Glutamatergic neuron (in vitro differentiated cells): ENCODE measurements around the gene SNX24. TPM values are rescaled to one million over a fixed set of nuclear protein-coding genes. Genes with fewer than 3 reads are reported as not detected.
A peak's percentile ranks its signal among the peaks of the same experiment; 100 is the strongest.

Experiments used
- DNase-seq: peaks from one replicate; pipeline ENCODE4 v3.0.0; 2022
- H3K27ac Mint-ChIP-seq: one replicate; pipeline ENCODE4 v1.8.0; 2020; ENCODE audit warnings: mild to moderate bottlenecking, mixed read lengths, inconsistent platforms; ENCODE audit not compliant: unreplicated experiment
- H3K27me3 Mint-ChIP-seq: one replicate; pipeline ENCODE4 v1.8.0; 2020; ENCODE audit warnings: mild to moderate bottlenecking, moderate library complexity, mixed read lengths, inconsistent platforms; ENCODE audit not compliant: unreplicated experiment
- H3K36me3 Mint-ChIP-seq: one replicate; pipeline ENCODE4 v1.8.0; 2020; ENCODE audit warnings: mild to moderate bottlenecking, mixed read lengths, inconsistent platforms; ENCODE audit not compliant: unreplicated experiment
- H3K4me1 Mint-ChIP-seq: one replicate; pipeline ENCODE4 v1.8.0; 2020; ENCODE audit warnings: mild to moderate bottlenecking, low read depth, mixed read lengths, inconsistent platforms; ENCODE audit not compliant: unreplicated experiment
- H3K4me3 Mint-ChIP-seq: one replicate; pipeline ENCODE4 v1.8.0; 2020; ENCODE audit warnings: mild to moderate bottlenecking, mixed read lengths, inconsistent platforms; ENCODE audit not compliant: unreplicated experiment
- H3K9me3 Mint-ChIP-seq: one replicate; pipeline ENCODE4 v1.8.0; 2020; ENCODE audit warnings: mild to moderate bottlenecking, moderate library complexity, mixed read lengths, inconsistent platforms; ENCODE audit not compliant: unreplicated experiment
- CTCF ChIP-seq: fragments of 200-600 bp; sonication (generic); IDR thresholded peaks from one replicate; pipeline ENCODE4 v1.5.0; 2021; ENCODE audit not compliant: partially characterized antibody, unreplicated experiment
- total RNA-seq: library from RNA; stranded (reverse); fragmentation: NEBNext Ultra II Directional; extraction: Animal tissue kit (Norgen Biotek cat#: 25700); gene quantifications from one replicate; pipeline ENCODE4 v1.2.1, GENCODE V29; 2021; ENCODE audit not compliant: unreplicated experiment

SNX24 gene
- total RNA-seq, 1 donor from 2014 or later: 21.8 TPM

- H3K4me3 Mint-ChIP-seq: peak overlapping the region; percentile 83
- no peak for TF ChIP-seq CTCF
- H3K36me3 Mint-ChIP-seq: no peaks in the 10 kb centered on the region
- no peak overlapping the region for H3K27ac Mint-ChIP-seq
- H3K27me3 Mint-ChIP-seq: peaks cover 11% of the 10 kb centered on the region
- DNase-seq: no peak
- H3K4me1 Mint-ChIP-seq: peaks cover 2% of the 10 kb centered on the region
- no peaks in the 10 kb centered on the region for H3K9me3 Mint-ChIP-seq
These were observed 191.6 kb downstream of the SNX24 start for GRCh38 chr5:123037104-123037418.

- Mint-ChIP-seq H3K4me3 (no peak overlapping the region), H3K36me3 (no peaks in the 10 kb centered on the region), H3K27ac (no peak overlapping the region), H3K9me3 (no peaks in the 10 kb centered on the region), H3K4me1 (peaks cover 2% of the 10 kb centered on the region), H3K27me3 (peaks cover 7% of the 10 kb centered on the region)
- DNase-seq: no peak
- TF ChIP-seq CTCF: no peak
These were observed 194.3 kb downstream of the SNX24 start for GRCh38 chr5:123039673-123040072.

- no peak overlapping the region for H3K27ac Mint-ChIP-seq
- no peaks in the 10 kb centered on the region for H3K27me3 Mint-ChIP-seq
- DNase-seq: no peak
- no peaks in the 10 kb centered on the region for H3K9me3 Mint-ChIP-seq
- no peak for TF ChIP-seq CTCF
- H3K36me3 Mint-ChIP-seq: peaks cover under 1% of the 10 kb centered on the region
- no peak overlapping the region for H3K4me3 Mint-ChIP-seq
- no peaks in the 10 kb centered on the region for H3K4me1 Mint-ChIP-seq
These were observed 199.7 kb downstream of the SNX24 start for GRCh38 chr5:123044926-123045617.

- Mint-ChIP-seq H3K27ac (no peak overlapping the region), H3K36me3 (peaks cover 7% of the 10 kb centered on the region), H3K27me3 (no peaks in the 10 kb centered on the region), H3K4me3 (no peak overlapping the region), H3K4me1 (no peaks in the 10 kb centered on the region), H3K9me3 (no peaks in the 10 kb centered on the region)
- TF ChIP-seq CTCF: no peak
- DNase-seq: no peak
These were observed 200.8 kb downstream of the SNX24 start for GRCh38 chr5:123046222-123046621.

- no peak for DNase-seq
- no peak overlapping the region for H3K27ac Mint-ChIP-seq
- no peak for TF ChIP-seq CTCF
- H3K36me3 Mint-ChIP-seq: peaks cover 14% of the 10 kb centered on the region
- H3K4me1 Mint-ChIP-seq: no peaks in the 10 kb centered on the region
- no peaks in the 10 kb centered on the region for H3K27me3 Mint-ChIP-seq
- no peak overlapping the region for H3K4me3 Mint-ChIP-seq
- H3K9me3 Mint-ChIP-seq: peaks cover 3% of the 10 kb centered on the region
These were observed 202.3 kb downstream of the SNX24 start for GRCh38 chr5:123047706-123048105.
